ENCODE data around the gene PSMB5.
A peak's percentile ranks its signal among the peaks of the same experiment; 100 is the strongest.

The PSMB5 gene

DNA sequence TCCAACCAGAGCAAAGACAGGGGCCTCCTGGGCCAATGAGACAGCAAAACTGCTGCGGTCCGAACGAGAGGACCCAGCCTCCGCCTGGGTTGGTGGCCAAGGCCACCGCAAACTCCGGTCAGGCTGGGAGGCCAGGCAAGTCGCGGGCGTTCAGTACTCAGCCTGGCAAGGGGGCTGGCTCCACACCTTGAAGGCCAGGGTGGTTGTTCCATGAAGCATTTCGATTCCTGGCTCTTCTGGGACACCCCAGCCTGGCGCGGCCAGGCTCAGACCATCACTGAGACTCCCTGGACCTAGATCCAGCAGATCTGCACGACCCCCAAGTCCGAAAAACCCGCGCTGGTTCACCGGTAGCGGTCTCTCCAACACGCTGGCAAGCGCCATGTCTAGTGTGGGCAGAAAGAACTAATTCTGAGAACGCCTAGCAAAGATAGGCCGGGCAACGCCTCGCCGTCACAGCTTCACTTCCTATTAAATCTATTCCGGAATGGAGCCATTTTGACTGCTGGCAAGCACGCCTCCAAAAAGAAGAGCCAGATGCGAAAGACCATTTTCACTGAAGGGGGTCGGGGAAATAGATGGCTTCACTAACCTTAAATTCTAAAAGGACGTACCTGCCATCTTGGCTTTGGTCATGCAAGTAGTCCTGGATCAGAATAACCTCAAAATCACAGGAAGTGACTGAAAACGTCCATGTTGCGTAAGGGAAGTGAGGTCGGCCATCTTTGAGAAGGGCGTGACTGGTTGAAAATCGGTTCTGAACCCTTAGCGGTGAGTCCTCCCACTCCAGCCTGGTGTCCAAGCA, at the start of gene PSMB5:
Gene PSMB5 (minus strand): TSS at position 403 of the 805 bp plus-strand sequence. CDS start 19 bp downstream, at position 384.
- peak within 1 kb of the TSS; percentile 84 for H3K27ac ChIP-seq
- peak; percentile 89 for DNase-seq (ENCODE audit: low read depth, low spot score)

DNA sequence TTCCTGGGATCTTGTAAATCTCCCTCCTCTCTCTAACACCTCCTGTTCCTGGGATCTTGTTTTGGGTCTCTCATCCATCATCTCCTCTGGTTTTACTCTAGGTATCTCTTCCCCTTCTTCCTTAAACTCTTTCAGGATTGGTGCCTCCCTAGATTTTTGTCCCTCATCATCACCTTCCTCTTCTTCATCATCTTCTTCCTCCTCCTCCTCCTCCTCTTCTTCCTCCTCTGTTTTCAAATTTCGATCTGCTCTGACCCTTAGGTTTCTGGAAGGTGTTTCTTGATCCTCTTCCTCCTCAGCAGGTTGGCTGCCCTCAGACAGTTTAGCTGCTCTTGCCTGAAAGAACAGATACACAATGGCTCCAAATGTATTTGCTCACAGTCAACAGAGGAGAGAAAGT, 45.8 kb upstream of the PSMB5 start:
- no peak for DNase-seq (ENCODE audit: low read depth, low spot score)
- H3K27ac ChIP-seq, result peak overlapping the region; percentile 77

DNA sequence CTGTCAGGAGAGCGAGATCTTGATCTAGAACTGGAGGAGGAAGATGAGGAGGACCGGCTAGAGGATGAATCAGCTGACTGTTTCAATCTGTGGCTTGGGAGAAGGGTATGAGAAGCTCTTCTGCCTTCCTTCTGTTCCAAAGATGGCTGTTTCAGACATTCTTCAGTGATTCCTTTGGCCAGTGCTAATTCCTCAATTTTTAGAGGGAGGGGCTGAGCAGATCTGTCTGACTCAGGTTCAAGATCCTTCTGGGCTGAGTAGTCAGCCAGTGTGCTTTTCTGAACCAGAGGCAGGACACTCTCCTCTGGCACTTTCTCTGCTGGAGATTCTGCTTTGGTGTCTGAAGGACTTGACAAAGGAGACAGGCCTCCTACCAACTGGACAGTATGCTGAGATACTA, 45.0 kb upstream of the PSMB5 start:
- DNase-seq (ENCODE audit: low read depth, low spot score), result no peak
- H3K27ac ChIP-seq, result peak overlapping the region; percentile 77

DNA sequence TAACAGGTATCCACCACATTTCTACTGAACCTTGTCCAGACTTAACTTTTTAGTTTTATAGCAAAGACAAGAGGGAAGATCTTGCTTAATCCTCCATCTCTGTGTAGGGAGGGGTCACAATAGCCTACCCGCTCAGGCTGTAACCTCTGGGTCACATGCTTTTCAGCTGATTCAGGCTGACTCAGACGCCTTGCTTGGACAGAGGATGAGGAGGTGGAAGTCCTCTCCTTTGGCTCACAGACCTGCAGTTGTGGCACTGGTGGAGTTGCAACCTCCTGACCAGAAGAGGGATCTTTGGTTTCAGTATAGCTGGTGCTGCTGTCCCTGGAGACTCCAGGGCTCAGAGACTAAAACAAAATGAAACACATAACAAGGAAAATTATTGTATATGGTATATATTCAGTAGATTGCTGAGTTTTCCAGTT, 44.0 kb upstream of the PSMB5 start:
- peak overlapping the region; percentile 77 for H3K27ac ChIP-seq
- DNase-seq (ENCODE audit: low read depth, low spot score), result peak; percentile 57

DNA sequence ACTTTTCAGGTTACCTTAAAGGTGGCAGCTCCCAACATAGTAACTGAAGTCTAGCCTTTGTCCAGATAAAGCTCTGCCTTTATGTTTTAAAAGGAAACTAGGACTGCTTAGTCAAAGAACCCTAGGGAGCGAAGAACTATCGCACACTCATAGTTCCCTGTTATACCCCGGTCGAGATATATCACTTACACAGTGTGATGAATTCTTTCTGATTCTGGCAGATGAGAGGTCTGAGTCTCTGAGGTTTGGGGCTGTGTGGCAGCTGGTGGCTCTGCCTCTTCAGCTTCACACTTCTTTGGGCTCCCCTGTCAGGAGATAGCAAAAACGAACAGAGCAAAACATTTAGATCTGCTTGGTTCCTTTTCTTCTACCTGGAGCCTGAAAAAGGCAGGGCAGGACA, 43.3 kb upstream of the PSMB5 start:
- H3K27ac ChIP-seq, result peak overlapping the region; percentile 77

DNA sequence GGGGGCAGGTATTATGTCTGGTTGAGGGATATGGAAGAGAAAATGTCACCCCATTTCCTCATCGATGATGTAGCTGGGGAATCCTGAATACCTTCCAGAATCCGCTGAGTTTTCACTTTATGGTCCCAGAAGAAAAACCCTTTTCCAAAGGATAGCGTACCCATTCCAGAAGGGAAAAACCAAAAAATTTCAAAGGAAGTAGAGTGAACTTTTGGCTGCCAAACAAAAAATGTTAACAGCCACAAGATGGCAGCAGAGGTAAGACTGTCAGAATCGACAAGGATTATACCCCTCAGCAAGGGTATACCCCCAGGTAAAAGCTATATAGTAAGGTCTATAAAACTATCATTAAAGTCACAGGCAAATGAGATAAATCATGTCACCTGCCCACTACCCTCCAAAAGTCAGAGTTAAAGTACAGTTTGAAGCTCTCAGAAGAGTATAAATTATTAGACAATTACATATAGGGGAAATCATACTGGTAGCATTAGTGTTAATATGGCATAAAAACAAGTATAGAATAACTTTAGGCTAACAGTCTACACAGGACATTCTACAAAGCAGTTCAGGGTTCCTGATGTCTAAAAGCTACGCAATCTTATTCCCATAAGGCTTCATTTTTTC, 42.2 kb upstream of the PSMB5 start:
- H3K27ac ChIP-seq, result no peak overlapping the region

More for the DNA sequence above, 43.3 kb upstream of the PSMB5 start:
- no peak for DNase-seq (ENCODE audit: low read depth, low spot score)

DNA sequence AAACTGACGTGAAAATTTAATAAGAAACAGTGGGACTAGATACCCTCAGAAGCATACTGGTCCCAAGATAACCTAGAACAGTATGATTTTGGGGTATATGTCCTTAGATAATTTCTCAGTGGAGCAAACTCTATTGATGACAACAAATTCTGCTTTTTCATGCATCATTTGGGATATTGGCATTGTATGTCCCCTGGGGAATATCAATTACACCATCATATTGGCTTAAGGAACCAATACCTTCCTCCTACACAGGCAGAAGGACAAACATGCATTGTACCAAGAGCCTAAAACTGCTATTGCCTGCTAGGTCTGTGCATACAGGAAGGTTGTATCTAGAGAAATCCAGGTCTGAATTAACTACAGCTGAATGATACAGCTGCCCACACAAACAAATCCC, 40.2 kb upstream of the PSMB5 start:
- DNase-seq (ENCODE audit: low read depth, low spot score), result no peak
- no peak overlapping the region for H3K27ac ChIP-seq

More for the DNA sequence above, 42.2 kb upstream of the PSMB5 start:
- DNase-seq (ENCODE audit: low read depth, low spot score), result no peak

DNA sequence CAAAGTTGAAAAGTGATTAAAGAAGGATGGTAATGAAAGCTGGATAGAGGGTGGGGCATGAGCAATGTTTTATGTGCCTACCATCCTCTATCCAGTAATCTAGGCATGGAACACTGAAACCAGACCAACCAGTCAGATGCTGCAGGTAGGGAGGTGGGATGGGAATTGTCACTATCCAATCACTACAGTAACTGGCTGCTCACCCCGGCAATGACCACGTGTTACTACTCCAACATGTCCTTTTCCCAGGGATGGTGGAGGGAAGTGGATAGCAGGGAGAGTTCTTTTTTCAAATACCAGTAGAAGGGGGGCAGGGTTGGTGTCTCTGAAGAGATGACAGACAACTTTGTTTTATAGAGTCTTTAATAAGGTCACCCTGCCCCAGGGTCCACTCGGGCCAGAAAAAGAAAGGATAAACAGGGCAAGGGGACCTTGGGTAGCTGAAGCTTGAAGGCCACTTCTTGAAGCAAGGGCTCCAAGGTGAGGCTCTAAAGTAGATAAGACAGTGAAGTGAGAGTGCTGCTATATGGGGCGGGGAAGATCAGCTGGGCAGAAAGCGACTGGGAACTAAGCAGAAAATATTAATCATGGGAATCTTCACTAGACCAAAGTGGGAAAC, 37.3 kb upstream of the PSMB5 start:
- H3K27ac ChIP-seq, result peak overlapping the region; percentile 72
- no peak for DNase-seq (ENCODE audit: low read depth, low spot score)

DNA sequence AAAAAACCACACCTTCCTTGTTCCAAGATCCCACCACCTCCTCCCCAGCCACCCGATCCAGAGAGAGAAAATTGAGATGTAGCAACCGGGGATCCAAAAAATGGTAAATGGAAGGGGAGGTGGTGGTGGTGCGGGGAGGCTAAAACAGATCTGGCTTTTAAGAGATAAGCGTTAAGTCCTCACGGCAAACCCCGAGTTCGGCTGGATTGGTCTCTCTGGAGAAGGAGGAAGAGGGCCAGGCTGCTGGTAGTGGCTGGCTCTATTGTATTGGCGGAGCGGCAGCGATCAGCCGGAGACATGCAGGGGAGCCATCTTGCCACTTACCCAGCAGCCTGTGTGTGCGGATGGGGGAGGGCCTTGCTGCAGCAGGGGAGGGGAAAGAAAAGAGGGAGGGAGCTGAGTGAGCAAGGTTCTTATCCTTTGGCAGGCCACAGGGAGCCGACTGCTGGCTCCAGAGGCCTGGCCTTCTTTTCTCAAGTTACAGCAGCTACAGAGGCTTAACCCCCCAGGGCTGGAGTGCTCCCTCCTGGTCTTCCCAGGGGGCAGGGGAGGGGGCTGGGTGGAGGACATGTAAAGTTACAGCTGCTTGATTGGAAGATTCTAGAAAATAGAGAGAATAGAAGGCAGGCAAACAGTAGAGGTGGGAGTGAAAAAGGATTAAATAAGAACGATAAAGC, 36.7 kb upstream of the PSMB5 start:
- peak; percentile 72 for DNase-seq (ENCODE audit: low read depth, low spot score)

DNA sequence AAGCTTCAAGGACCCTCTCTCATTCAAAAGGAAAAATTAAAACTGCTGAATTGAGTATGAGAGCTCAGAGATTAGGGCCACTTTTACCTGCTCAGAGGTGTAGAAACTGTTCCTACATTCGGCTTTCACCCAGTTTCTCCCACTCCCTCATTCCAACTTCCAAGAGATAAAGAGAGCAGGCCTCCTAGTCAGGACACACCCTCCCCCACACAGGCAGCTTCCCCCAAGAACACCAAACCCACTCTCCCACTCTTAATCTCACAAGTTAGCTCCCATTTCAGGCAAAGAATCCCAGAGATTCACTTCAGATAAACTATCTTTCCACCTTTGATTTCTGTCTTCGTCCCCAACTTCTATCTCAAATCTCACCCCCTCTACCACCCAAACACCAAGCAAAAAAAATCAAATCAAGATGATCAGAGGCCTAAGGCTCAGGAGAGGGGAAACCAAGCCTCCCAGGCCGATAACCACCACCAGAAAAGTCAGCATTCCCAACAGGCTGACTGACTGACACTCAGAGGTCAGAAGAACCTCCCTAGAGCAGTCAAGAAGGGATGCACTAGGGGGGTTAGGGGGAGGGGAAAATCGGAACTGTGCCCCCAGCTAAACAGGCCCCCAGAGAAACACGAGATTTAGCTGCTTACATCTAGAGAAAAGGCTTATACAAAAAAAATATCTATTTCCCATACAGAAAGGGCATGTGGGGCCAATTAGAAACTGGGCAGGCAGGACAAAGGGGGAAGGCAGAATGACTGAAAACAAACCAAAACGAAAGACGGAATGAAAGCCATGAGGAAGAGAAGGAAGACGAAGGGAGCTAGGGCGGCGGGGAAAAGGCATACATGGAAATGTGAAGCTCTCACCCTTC, 35.8 kb upstream of the PSMB5 start:
- peak overlapping the region; percentile 72 for H3K27ac ChIP-seq
- no peak for DNase-seq (ENCODE audit: low read depth, low spot score)

More for the DNA sequence above, 36.7 kb upstream of the PSMB5 start:
- peak overlapping the region; percentile 72 for H3K27ac ChIP-seq

DNA sequence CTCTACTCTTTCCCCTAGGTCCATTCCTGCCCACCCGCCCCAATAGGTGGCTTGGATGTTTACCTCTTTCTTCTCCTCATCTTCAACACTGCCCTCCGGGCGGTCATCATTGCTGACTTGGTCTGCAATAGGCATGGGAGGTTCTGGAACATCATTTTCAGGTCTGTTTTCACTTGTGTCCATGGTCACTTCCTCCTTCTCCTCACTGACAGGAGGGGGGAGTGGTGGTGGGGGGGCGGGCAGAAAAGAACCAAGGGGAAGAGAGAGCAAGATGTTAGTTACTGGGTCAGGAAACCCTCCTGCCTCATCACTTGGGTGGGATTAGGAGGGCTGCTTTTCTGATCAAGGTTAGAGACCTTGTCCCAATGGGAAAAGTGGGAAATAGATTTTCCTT, 34.7 kb upstream of the PSMB5 start:
- no peak for DNase-seq (ENCODE audit: low read depth, low spot score)
- no peak overlapping the region for H3K27ac ChIP-seq

DNA sequence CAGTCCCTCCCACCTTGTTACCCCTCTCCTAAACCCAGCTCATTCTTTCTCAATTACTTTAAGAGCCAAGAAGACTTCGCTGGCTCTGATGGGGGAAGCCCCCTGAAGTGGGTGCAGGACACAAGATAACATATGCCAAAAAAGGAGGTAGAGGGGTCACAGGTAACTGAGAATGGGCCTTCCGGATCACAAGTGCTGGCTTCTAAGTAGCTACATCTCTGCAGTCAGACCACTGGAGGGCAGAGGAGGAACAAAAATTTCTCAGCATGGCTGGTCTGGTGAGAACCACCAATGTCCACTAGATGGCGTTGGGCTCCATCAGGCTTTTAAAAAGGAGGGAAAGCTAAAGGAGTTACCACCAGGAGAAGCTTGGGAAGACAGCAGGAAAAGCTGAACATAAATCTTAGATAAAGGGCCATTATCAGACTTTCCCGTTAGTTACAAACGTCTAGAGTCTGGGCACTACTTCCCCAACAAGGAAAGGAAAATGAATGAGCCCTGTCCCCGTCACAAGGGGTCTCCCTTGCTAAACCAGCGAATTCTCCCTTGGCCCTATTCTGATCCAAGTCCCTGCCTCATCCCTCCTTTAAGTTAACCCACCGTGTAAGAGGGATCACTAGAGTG, 34.2 kb upstream of the PSMB5 start:
- peak; percentile 50 for DNase-seq (ENCODE audit: low read depth, low spot score)
- H3K27ac ChIP-seq, result no peak overlapping the region

DNA sequence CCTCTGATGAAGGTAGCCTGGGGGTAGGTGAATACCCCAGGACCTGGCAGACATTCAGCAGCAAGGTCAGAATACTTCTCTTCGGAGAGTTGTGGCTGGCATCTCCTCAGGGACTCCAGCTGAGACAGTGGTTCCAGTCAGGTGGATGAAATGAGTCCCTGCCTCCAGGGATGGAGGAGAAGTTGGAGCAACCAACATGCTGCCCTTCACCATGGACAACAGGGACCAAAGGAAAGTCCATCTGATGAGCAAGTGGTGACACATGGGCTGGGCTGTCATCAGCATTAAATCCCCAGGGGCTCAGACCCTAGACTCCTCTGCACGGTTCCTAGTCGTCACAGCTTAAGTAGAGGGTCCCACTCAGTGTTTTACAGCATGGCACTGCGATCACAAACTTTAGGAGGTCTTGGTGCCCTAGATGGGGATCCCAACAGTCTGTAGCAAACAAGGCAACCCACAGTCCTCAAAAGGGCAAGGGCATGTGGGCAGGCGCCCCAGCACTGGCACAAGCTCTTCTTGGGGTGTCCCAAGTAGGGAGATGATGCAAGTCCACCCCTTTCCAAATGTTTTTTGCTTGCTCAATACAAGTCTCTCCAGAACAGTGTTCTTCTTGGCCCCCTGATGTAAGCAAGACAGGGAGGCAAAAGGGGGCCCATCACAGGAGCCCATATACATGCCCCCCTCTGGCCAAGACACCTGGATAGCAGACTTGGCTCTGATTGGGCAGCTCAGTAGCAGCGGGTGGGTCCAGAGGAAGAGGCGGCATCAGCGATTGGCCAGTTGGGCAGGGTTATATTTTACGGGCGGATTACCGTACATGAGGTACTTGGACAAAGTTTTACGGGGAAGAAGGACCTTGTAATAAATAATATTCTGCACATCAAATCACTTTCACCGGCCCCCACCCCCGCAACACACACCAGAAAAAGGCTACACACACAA, 33.4 kb upstream of the PSMB5 start:
- DNase-seq (ENCODE audit: low read depth, low spot score), result no peak
- H3K27ac ChIP-seq, result no peak overlapping the region

DNA sequence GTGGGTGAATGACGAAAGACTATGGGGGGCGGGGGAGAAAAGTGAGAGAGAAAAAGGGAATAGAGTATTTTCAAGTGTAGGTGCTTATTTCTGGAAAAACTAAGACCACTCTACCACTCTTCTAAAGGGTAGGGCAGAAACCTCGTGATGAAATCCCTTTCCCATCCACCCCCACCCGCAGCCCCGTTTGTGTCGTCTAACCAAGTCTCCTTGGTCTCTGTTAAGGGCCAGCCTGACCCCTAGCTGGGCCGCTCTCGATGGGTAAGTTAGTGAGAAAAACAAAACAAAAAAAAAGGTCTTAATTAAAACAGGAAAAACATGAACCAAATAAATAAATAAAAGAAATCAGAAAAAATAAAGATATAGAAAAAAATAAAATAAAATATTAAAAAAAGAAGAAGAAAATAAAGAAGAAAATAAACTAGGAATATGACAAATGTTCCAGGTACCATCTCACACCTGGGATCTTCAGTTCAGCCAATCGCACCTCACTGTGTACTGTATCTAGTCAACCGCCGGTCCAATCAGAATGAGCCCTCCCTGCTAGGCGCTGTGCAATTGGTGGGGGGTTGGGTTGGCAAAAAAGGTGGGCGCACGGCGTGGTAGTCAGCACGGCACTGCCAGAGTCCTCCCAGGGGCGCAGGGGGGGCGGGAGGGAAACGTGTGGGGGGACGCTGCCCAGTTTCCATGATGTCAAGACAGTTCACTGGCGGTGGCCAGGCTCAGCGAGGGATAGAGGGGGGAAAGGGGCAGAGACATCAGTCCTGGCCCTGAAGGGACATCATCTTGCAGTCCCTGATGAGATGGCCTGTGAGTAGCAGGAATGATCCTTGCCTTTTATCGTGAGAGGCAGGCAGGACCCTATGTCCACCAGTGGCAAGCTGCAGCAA, 32.4 kb upstream of the PSMB5 start:
- no peak overlapping the region for H3K27ac ChIP-seq
- no peak for DNase-seq (ENCODE audit: low read depth, low spot score)

DNA sequence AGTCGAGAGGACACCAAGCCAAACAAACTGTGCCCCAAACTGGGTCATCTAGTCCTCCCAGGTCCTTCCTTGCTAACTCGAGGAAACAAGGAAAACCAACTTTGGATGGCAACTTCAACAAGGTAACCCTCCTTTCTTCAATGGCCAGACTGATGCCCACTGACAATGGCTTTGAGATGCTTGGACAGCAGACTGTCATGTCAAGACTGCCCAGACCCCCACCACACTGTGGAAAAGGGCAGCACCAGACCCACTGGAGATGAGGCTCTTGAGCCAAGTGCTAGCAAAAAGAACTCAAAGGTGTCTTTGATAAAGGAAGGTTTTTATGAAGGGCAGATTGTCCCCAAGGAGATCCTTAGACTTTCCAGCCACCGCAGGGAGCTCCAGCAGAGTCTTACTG, 31.7 kb upstream of the PSMB5 start:
- H3K27ac ChIP-seq, result no peak overlapping the region
- no peak for DNase-seq (ENCODE audit: low read depth, low spot score)

DNA sequence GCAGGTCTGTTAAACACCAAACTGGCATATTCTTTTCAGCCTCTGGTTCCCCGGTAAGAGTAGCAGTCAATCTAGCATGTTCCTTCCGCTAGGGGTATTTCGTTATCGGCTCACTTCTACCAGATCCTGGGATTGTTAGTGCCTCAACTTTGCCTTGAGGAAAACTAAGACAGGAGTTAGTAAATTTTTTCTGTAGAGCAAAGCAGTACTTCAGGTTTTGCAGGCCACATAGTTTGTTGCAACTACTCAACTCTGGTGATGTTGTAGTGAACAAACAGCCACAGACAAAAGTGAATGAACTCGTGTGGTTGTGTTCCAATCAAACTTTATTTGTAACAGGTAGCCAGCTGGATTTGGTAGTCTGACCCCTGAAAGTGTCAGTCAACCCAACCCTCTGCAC, 28.9 kb upstream of the PSMB5 start:
- H3K27ac ChIP-seq, result peak overlapping the region; percentile 65
- DNase-seq (ENCODE audit: low read depth, low spot score), result no peak

DNA sequence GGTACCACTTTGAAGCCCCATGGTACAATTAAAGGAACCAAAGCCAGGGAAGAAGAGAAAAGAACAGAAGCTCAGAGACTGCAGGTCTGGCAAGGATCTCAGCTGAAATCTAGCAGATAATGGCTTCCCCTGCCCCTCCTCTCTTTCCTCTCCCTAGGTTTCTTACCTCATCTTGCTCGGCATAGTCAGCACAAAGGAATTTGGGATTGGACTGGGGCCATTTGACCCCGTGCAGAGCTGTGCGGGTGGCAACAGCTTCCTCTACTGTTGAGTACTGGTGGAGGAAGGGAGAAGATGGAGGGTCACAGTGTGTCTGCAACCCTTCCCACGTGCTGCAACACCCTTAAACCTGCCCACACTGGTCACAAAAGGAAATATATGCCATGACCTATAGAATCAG, 27.3 kb upstream of the PSMB5 start:
- DNase-seq (ENCODE audit: low read depth, low spot score), result peak; percentile 57
- peak overlapping the region; percentile 65 for H3K27ac ChIP-seq
